Hepatocyte (in vitro differentiated cells): ENCODE measurements around the gene CLINT1. TPM values are rescaled to one million over a fixed set of nuclear protein-coding genes. Genes with fewer than 3 reads are reported as not detected.

Source experiments
- DNase-seq: peaks from one replicate; pipeline ENCODE4 v3.0.0-alpha.2; 2016; ENCODE audit warnings: low spot score
- H2AFZ ChIP-seq: fragments of 200-600 bp; sonication (generic); 2 replicates; pipeline ENCODE4 v1.6.0; 2016; ENCODE audit warnings: antibody characterized with exemption, mild to moderate bottlenecking
- H3K27ac ChIP-seq: fragments of 200-600 bp; sonication (generic); 2 replicates; pipeline ENCODE4 v1.5.1; 2016; ENCODE audit warnings: mild to moderate bottlenecking
- H3K27me3 ChIP-seq: fragments of 200-600 bp; sonication (generic); 2 replicates; pipeline ENCODE4 v1.6.1; 2016
- H3K36me3 ChIP-seq: fragments of 200-600 bp; sonication (generic); replicated peaks from 2 replicates; pipeline ENCODE4 v1.5.1; 2016; ENCODE audit warnings: low read depth; ENCODE audit not compliant: insufficient read depth
- H3K4me1 ChIP-seq: fragments of 200-600 bp; sonication (generic); 2 replicates; pipeline ENCODE4 v1.5.1; 2016; ENCODE audit warnings: mild to moderate bottlenecking, moderate library complexity; ENCODE audit not compliant: insufficient read depth
- H3K4me2 ChIP-seq: fragments of 200-600 bp; sonication (generic); 2 replicates; pipeline ENCODE4 v1.6.0; 2016
- H3K4me3 ChIP-seq: fragments of 200-600 bp; sonication (generic); 2 replicates; pipeline ENCODE4 v1.5.1; 2016; ENCODE audit warnings: mild to moderate bottlenecking
- H3K79me2 ChIP-seq: fragments of 200-600 bp; sonication (generic); 2 replicates; pipeline ENCODE4 v1.6.0; 2017; ENCODE audit warnings: mild to moderate bottlenecking
- H3K9me2 ChIP-seq: fragments of 200-600 bp; sonication (generic); replicated peaks from 2 replicates; pipeline ENCODE4 v1.6.0; 2017; ENCODE audit warnings: mild to moderate bottlenecking; ENCODE audit not compliant: insufficient read depth
- H3K9me3 ChIP-seq: fragments of 200-600 bp; sonication (generic); 2 replicates; pipeline ENCODE4 v1.5.1; 2016; ENCODE audit warnings: low read depth, mild to moderate bottlenecking
- H4K20me1 ChIP-seq: fragments of 200-600 bp; sonication (generic); 2 replicates; pipeline ENCODE4 v1.6.0; 2016; ENCODE audit warnings: mild to moderate bottlenecking; ENCODE audit not compliant: insufficient read depth, poor library complexity, severe bottlenecking
- CTCF ChIP-seq: fragments of 200-600 bp; sonication (generic); IDR thresholded peaks from 2 replicates; pipeline ENCODE4 v1.5.1; 2016; ENCODE audit warnings: antibody characterized with exemption, mild to moderate bottlenecking; ENCODE audit not compliant: poor library complexity
- EZH2 ChIP-seq: fragments of 200-600 bp; sonication (generic); IDR thresholded peaks from 2 replicates; pipeline ENCODE4 v1.6.1; 2016; ENCODE audit warnings: antibody characterized with exemption, mild to moderate bottlenecking, borderline replicate concordance
- EZH2phosphoT487 ChIP-seq: fragments of 200-600 bp; sonication (generic); IDR thresholded peaks from one replicate; pipeline ENCODE4 v1.6.1; 2018; ENCODE audit warnings: antibody characterized with exemption, mild to moderate bottlenecking, low read depth, moderate library complexity; ENCODE audit not compliant: unreplicated experiment, severe bottlenecking
- WGBS: methylation state at CpG from one replicate; pipeline ENCODE4 v1.1.6; 2016; ENCODE audit warnings: low lambda C conversion rate; ENCODE audit errors: missing lambda C conversion rate; 5-methylcytosine and 5-hydroxymethylcytosine counted together
- polyA plus RNA-seq: library from polyadenylated mRNA; unstranded; fragments of >200 nt; fragmentation: Nextera tagmentation; extraction: Ambion mirVana; gene quantifications from 2 replicates; pipeline ENCODE4 v1.2.1, GENCODE V29; 2016
- total RNA-seq: library from RNA; depleted of rRNA; stranded (reverse); fragments of >200 nt; gene quantifications from 2 replicates; pipeline ENCODE4 v1.2.3, GENCODE V29; 2014

The CLINT1 gene
- total and polyA plus RNA-seq, 2 experiments from 2014 or later, result 78.0 to 129 TPM

GRCh38 chr5:157864067-157864466 lies 5.1 kb upstream of the CLINT1 start:
- Histone ChIP-seq H2AFZ (no peak overlapping the region), H3K27me3 (no peaks in the 10 kb centered on the region), H3K79me2 (no peaks in the 10 kb centered on the region), H3K27ac (no peak overlapping the region), H4K20me1 (no peaks in the 10 kb centered on the region), H3K9me3 (no peaks in the 10 kb centered on the region), H3K4me3 (no peak overlapping the region), H3K9me2 (no peaks in the 10 kb centered on the region), H3K4me2 (no peak overlapping the region), H3K36me3 (no peaks in the 10 kb centered on the region), H3K4me1 (peaks cover 29% of the 10 kb centered on the region)
- no peak for TF ChIP-seq CTCF
- no peak for DNase-seq
- 86% methylated on average over 4 of the region's 4 CpGs for WGBS

GRCh38 chr5:157862183-157862851 lies 3.4 kb upstream of the CLINT1 start:
- peaks cover 16% of the 10 kb centered on the region for H3K79me2 ChIP-seq
- peaks cover 27% of the 10 kb centered on the region for H3K4me1 ChIP-seq
- no peak overlapping the region for H3K4me2 ChIP-seq
- H3K4me3 ChIP-seq, result no peak overlapping the region
- H3K9me3 ChIP-seq, result no peaks in the 10 kb centered on the region
- no peak for DNase-seq
- no peaks in the 10 kb centered on the region for H3K9me2 ChIP-seq
- peak overlapping the region; percentile 86 for H3K27ac ChIP-seq
- H4K20me1 ChIP-seq, result peaks cover 10% of the 10 kb centered on the region
- H2AFZ ChIP-seq, result no peak overlapping the region
- TF ChIP-seq CTCF (no peak), EZH2 (no peak), EZH2phosphoT487 (no peak)
- 94% methylated on average over 6 of the region's 6 CpGs for WGBS
- no peaks in the 10 kb centered on the region for H3K27me3 ChIP-seq
- no peaks in the 10 kb centered on the region for H3K36me3 ChIP-seq

DNA sequence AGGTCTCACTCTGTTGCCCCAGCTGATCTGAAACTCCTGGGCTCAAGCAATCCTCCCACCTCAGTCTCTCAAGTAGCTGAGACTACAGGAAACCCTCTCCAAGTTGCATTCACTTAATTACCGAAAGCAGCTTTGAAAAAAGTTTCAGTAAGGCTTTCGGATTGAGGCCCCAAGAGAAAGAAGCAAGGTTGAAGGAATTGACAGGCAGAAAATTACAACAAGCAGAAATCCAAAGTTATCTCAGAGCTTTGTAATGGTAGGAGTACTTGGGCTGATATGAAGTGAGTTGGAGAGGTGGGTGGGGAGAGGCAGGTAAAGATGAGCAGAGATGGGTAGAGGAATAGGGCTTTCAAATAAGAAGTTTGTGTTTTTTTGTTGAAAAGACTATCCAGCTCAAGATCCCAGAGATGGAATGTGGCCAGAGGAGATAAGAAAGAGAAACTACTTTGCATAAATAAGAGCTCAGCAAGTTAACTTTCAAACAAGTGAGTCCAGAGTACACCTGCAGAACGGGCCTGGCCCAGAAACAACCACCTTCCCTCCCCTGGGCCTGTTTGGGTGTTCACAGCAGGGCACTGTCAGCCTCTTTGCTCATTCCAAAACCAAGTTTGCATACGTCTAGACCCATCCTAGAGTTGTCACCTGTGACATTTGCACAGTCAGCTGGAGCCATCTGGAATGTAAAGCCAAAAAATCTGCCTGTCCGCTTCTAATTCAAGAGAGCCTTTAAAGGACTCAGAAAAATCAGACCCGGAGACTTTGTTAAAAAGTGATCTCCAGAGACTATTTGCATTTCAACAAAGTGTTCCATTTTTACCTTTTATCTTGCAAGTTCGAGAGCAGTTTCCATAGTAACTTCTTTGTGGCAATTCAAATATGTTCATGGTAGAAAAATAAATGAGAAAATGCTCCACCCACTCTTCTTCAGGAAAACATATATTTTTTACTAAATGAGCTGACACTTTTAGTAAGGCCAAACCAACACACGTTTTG lies 2.2 kb upstream of the CLINT1 start:
- peak; percentile 50 for DNase-seq
- H3K27ac ChIP-seq, result peak overlapping the region; percentile 86
- H3K9me3 ChIP-seq, result no peaks in the 10 kb centered on the region
- 50% methylated on average over 8 of the region's 8 CpGs for WGBS
- no peaks in the 10 kb centered on the region for H3K9me2 ChIP-seq
- H3K27me3 ChIP-seq, result no peaks in the 10 kb centered on the region
- TF ChIP-seq EZH2 (no peak), CTCF (no peak), EZH2phosphoT487 (no peak)
- no peaks in the 10 kb centered on the region for H3K36me3 ChIP-seq
- peaks cover 29% of the 10 kb centered on the region for H3K4me1 ChIP-seq
- peak overlapping the region; percentile 71 for H3K4me2 ChIP-seq
- H2AFZ ChIP-seq, result peak overlapping the region; percentile 63
- peaks cover 27% of the 10 kb centered on the region for H3K79me2 ChIP-seq
- peaks cover 18% of the 10 kb centered on the region for H4K20me1 ChIP-seq
- no peak overlapping the region for H3K4me3 ChIP-seq
